Measurements from ENCODE around the gene TANC2. TPM values are rescaled to one million over a fixed set of nuclear protein-coding genes. Genes with fewer than 3 reads are reported as not detected.

TANC2 gene
- total RNA-seq (2021; fragmentation: NEBNext Ultra II Directional; extraction: Animal tissue kit (Norgen Biotek cat#: 25700)), result 21.8 and 21.9 TPM in 2 replicates
- 5.7 and 9.0 TPM in 2 replicates for polyA plus RNA-seq (2011; rRNA removed)
- 4.7 TPM for polyA plus RNA-seq (2011; cell fraction: cytosol; rRNA removed)
- polyA plus RNA-seq (2011; cell fraction: nucleus; rRNA removed), result 32.3 TPM
- polyA plus RNA-seq (2012, experiment 1 of 2), result 4.8 to 8.5 TPM (median 5.7 TPM) in 4 replicates
- polyA plus RNA-seq (2012, experiment 2 of 2), result 0.29 TPM
- polyA plus RNA-seq (2013, experiment 1 of 2), result 3.2 TPM
- polyA plus RNA-seq (2013, experiment 2 of 2), result 2.5 TPM
- polyA minus RNA-seq (2011; rRNA and poly(A)+ RNA removed), result 111 and 121 TPM in 2 replicates
- polyA minus RNA-seq (2011; cell fraction: cytosol; rRNA and poly(A)+ RNA removed), result 30.6 TPM
- 184 TPM for polyA minus RNA-seq (2011; cell fraction: nucleus; rRNA and poly(A)+ RNA removed)
- long read RNA-seq, experiment 1, partial matches to known transcripts, result 1 of 3 reads
- long read RNA-seq, experiment 1, other reads (novel, unspliced or antisense), result 2 of 3 reads
- long read RNA-seq, experiment 2, partial matches to known transcripts, result 0 of 1 reads
- long read RNA-seq, experiment 2, other reads (novel, unspliced or antisense), result 1 of 1 reads

GRCh38 chr17:62965686-62966425, at the start of gene TANC2:
Gene TANC2, plus strand, starts transcription at chr17:62966235. Its CDS starts 43,325 bp downstream, at chr17:63009560.
- Histone ChIP-seq H2BK5ac (ENCODE audit: low read depth, low read length) (no peak within 1 kb of the TSS; the same call in 1 of the 2 replicates), H2BK15ac (ENCODE audit: low read length) (no peak within 1 kb of the TSS), H3K14ac (ENCODE audit: insufficient read length) (no peak within 1 kb of the TSS), H4K20me1 (replicated peaks in 1 of 2; ENCODE audit: control insufficient read depth in 1 of 2, insufficient read depth in 2 of 2, low read length in 2 of 2) (peaks cover 0 to 1% of the 10 kb centered on the region in 2 experiments), H3K36me3 (ENCODE audit: control insufficient read depth in 2 of 4, insufficient read depth in 4 of 4, low read length in 3 of 4) (no peaks in the 10 kb centered on the region), H3K27me3 (replicated peaks in 1 of 4; ENCODE audit: control insufficient read depth in 3 of 4, extremely low read depth in 1 of 4, insufficient read depth in 3 of 4, low read length in 3 of 4) (peaks cover 0 to 16% (median 7%) of the 10 kb centered on the region in 4 experiments; a peak in 5 of 7 replicates), H3K27ac (ENCODE audit: low read depth, low read length) (no peak within 1 kb of the TSS), H2BK120ac (replicated peaks; ENCODE audit: low read depth, low read length) (no peak within 1 kb of the TSS), H3K4ac (replicated peaks; ENCODE audit: insufficient read length, low read depth, low read length) (no peak within 1 kb of the TSS), H4K8ac (ENCODE audit: extremely low read depth, insufficient read depth, low read length) (no peak within 1 kb of the TSS), H3K9me3 (ENCODE audit: insufficient read depth in 2 of 2, low read depth in 1 of 2, low read length in 1 of 2) (no peaks in the 10 kb centered on the region), H3K4me1 (replicated peaks in 1 of 4; ENCODE audit: control insufficient read depth in 3 of 4, insufficient read depth in 4 of 4, low read length in 3 of 4) (peaks cover 4 to 16% (median 9%) of the 10 kb centered on the region in 4 experiments; a peak in 6 of 7 replicates), H3K79me2 (ENCODE audit: control insufficient read depth in 1 of 2, insufficient read depth in 2 of 2, low read length in 2 of 2) (peaks cover 0 to 26% of the 10 kb centered on the region in 2 experiments; a peak in 2 of 4 replicates), H2BK20ac (ENCODE audit: low read length) (no peak within 1 kb of the TSS), H3K4me3 (ENCODE audit: extremely low read depth in 1 of 4, insufficient read depth in 2 of 4, low read depth in 3 of 4, low read length in 4 of 4) (peak within 1 kb of the TSS; percentile 55 to 95 (median 68)), H3K79me1 (ENCODE audit: low read depth, low read length) (no peaks in the 10 kb centered on the region), H4K5ac (ENCODE audit: insufficient read length, low read depth, low read length) (no peak within 1 kb of the TSS), H3K18ac (ENCODE audit: extremely low read depth, low read length) (0 out of 2 replicates have a peak within 1 kb of the TSS, but pooled peaks have one; percentile 39), H3K9ac (replicated peaks in 1 of 4; ENCODE audit: extremely low read depth in 1 of 4, low read depth in 3 of 4, low read length in 3 of 4) (peak within 1 kb of the TSS in 3 of 4 experiments; percentile 42 to 91 (median 61); a peak in 5 of 7 replicates), H3K23ac (ENCODE audit: insufficient read length) (no peak within 1 kb of the TSS), H3K23me2 (ENCODE audit: low read depth, low read length) (peaks cover 8% of the 10 kb centered on the region), H4K91ac (replicated peaks; ENCODE audit: insufficient read length, low read length) (peak within 1 kb of the TSS; percentile 6), H2AK5ac (ENCODE audit: low read depth, low read length) (no peak within 1 kb of the TSS), H2AFZ (ENCODE audit: low read length) (peak within 1 kb of the TSS; percentile 95; the same call in 1 of the 2 replicates), H3K4me2 (ENCODE audit: insufficient read depth in 1 of 2, low read depth in 2 of 2, low read length in 2 of 2) (peak within 1 kb of the TSS; percentile 87 to 100), H2BK12ac (ENCODE audit: low read depth, low read length) (no peak within 1 kb of the TSS), H3K56ac (replicated peaks; ENCODE audit: insufficient read length, low read depth, low read length) (no peak within 1 kb of the TSS)
- DNase-seq (ENCODE audit: low read depth in 1 of 2, low spot score in 2 of 2) (peak; percentile 54 to 80), FAIRE-seq (no peak)
- ChIA-PET CTCF (ENCODE audit: partially characterized antibody) (interaction anchor here (0.6 to 2.3 kb wide), 6 partner anchors 14 to 274 kb away, joined by 3 to 7 read pairs (median 4); no protein-coding TSS in a partner anchor), POLR2A (ENCODE audit: partially characterized antibody) (interaction anchor here (0.6 to 1.8 kb wide), 7 partner anchors 10 to 260 kb away, joined by 3 to 7 read pairs (median 3); no protein-coding TSS in a partner anchor)
- WGBS, 2 experiments (ENCODE audit: extremely low coverage in 1 of 2, insufficient coverage in 1 of 2, insufficient read length in 1 of 2, insufficient replicate concordance in 2 of 2, low coverage in 1 of 2, low lambda C conversion rate in 2 of 2, missing lambda C conversion rate in 1 of 2), result 7% methylated on average over 17 of the region's 81 CpGs; no CpG with 5 or more reads in 1 of the 2 experiments
- TF ChIP-seq POLR2AphosphoS5 (IDR thresholded peaks at IDR 0.05; ENCODE audit: low read depth, low read length) (peak; percentile 22; the same call in 1 of the 2 replicates), HDAC2 (IDR thresholded peaks at IDR 0.05; ENCODE audit: borderline replicate concordance in 1 of 2, low read depth in 2 of 2, low read length in 2 of 2) (peak in 1 of 2 experiments; percentile 55; a peak in 1 of 4 replicates), HDAC6 (IDR thresholded peaks at IDR 0.05; ENCODE audit: low read depth, low read length) (no peak), ATF3 (IDR thresholded peaks at IDR 0.05; ENCODE audit: insufficient read depth, low read depth, low read length) (0 out of 2 replicates have a peak, but pooled peaks have one; percentile 46), CBX8 (IDR thresholded peaks at IDR 0.05; ENCODE audit: borderline replicate concordance, low read depth, low read length) (no peak), BACH1 (IDR thresholded peaks at IDR 0.05; ENCODE audit: low read length) (peak; percentile 61)

Measured in H1 (cell line).